ENCODE measurements around the gene PREX1.

- TF ChIP-seq RCOR1 (IDR thresholded peaks at IDR 0.05; ENCODE audit: insufficient replicate concordance, low read length) (no peak), POLR2A (IDR thresholded peaks at IDR 0.05; ENCODE audit: low read depth, low read length) (no peak), ELK1 (IDR thresholded peaks at IDR 0.05; ENCODE audit: borderline replicate concordance, low read depth, low read length) (no peak), USF2 (IDR thresholded peaks at IDR 0.05; ENCODE audit: low read depth, low read length) (no peak), CTCF (conservative IDR thresholded peaks at IDR 0.05; ENCODE audit: low read depth, low read length) (no peak), BHLHE40 (IDR thresholded peaks at IDR 0.05; ENCODE audit: low read depth, low read length) (no peak), RFX5 (IDR thresholded peaks at IDR 0.05; ENCODE audit: low read depth, low read length) (no peak), MXI1 (IDR thresholded peaks at IDR 0.05; ENCODE audit: borderline replicate concordance, low read depth, low read length) (no peak)
Observed at GRCh38 chr20:48640871-48641270, 186.9 kb downstream of the PREX1 start.
